GM19463 (cell line): ENCODE results near the gene HOXC6.
"Not testable (repeated sequence)": the region's sequence is repeated elsewhere in the genome, so short reads cannot be mapped to it uniquely, and the experiment has no call there.

Source experiments
- ATAC-seq: cut with Tn5 transposase; IDR thresholded peaks from one replicate; pipeline ENCODE4 v1.9.1; 2021; ENCODE audit warnings: mild to moderate bottlenecking, moderate library complexity; ENCODE audit not compliant: unreplicated experiment

Gene HOXC6

GRCh38 chr12:54077843-54078242, 49.6 kb downstream of the HOXC6 start:
- not testable (repeated sequence) for ATAC-seq

- not testable (repeated sequence) for ATAC-seq
Observed at GRCh38 chr12:54079115-54079514, 50.9 kb downstream of the HOXC6 start.
